ENCODE measurements around the gene LAMTOR2.

The LAMTOR2 gene

DNA sequence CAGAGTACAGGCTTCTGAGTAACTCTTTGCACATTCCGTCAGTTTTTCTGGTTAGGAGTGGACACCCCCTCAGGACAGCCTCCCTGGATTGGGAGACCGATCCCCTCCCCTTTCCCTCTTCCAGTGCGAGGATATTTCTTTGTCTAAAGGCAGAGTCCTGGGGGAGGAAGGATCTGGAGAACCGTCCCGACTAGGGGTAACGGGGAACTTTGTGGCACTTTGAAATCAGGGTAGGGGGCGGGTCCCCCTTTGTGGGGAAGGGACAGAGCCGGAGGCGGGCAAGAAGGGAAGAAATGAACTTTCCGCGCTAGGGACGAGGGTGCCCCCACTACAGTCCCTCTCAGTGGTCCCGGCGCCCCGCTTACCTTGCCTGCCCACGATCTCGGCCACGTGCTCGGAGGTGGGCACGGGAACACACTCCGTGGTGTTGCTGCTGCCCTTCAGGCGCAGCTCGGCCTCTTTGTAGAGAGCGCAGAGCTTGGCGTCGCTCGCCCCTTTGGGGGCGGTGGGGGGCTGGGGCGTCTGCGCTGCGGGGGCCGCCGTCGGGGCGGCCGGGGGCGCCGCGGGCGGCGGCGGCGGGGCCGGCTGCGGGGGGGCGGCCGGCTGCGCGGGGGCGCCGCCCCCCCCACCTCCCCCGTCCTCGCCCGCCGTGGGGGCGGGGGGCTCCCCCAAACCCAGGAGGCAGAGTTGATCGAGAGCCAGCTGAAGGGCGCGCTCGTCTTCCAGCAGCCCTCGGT is 26.8 kb downstream of the LAMTOR2 start:
- DNase-seq (ENCODE audit: low read depth, low spot score), result no peak
- TF ChIP-seq, protein P1, sequence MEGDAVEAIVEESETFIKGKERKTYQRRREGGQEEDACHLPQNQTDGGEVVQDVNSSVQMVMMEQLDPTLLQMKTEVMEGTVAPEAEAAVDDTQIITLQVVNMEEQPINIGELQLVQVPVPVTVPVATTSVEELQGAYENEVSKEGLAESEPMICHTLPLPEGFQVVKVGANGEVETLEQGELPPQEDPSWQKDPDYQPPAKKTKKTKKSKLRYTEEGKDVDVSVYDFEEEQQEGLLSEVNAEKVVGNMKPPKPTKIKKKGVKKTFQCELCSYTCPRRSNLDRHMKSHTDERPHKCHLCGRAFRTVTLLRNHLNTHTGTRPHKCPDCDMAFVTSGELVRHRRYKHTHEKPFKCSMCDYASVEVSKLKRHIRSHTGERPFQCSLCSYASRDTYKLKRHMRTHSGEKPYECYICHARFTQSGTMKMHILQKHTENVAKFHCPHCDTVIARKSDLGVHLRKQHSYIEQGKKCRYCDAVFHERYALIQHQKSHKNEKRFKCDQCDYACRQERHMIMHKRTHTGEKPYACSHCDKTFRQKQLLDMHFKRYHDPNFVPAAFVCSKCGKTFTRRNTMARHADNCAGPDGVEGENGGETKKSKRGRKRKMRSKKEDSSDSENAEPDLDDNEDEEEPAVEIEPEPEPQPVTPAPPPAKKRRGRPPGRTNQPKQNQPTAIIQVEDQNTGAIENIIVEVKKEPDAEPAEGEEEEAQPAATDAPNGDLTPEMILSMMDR (IDR thresholded peaks at IDR 0.05; ENCODE audit: insufficient read depth, low read length, missing control alignments), result no peak
- peak overlapping the region; percentile 80 for H3K4me3 ChIP-seq (ENCODE audit: low read depth, low read length)
- ChIA-PET CTCF (interaction anchor here (8.1 to 29.5 kb wide), 2 partner anchors 15 to 52 kb away, joined by 63 to 1837 read pairs; partner anchors contain the start of genes LMNA and SEMA4A), POLR2A (no interaction called here)

DNA sequence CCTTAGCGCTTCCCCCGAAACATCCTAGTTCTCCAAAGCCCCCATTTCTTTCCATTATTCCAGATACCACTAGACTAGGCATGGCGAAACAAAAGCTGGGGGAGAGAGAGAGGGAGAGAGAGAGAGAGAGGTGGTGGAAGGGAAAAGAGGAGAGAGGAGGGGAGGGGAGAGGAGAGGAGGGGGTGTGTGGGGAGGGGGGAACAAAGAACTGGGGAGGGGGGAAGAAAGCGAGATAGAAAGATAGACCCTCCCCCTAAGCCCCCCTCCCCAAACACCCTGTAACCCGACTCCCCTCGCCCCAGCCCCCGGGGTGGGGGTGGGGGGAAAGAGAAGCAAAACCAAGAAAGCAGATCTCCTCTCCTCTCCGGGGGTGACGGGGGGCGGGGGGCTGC is 27.3 kb downstream of the LAMTOR2 start:
- ChIA-PET POLR2A (interaction anchor here (0.9 kb wide), 1 partner anchor 21 kb away, joined by 3 read pairs; no protein-coding TSS in a partner anchor), CTCF (interaction anchor here (0.7 to 29.5 kb wide), 5 partner anchors 11 to 143 kb away, joined by 3 to 1837 read pairs (median 7); partner anchors contain the start of genes LMNA and SEMA4A)
- H3K4me3 ChIP-seq (ENCODE audit: low read depth, low read length), result peak overlapping the region; percentile 80
- TF ChIP-seq, protein P1 (IDR thresholded peaks at IDR 0.05; ENCODE audit: insufficient read depth, low read length, missing control alignments), result no peak
- DNase-seq (ENCODE audit: low read depth, low spot score), result no peak

DNA sequence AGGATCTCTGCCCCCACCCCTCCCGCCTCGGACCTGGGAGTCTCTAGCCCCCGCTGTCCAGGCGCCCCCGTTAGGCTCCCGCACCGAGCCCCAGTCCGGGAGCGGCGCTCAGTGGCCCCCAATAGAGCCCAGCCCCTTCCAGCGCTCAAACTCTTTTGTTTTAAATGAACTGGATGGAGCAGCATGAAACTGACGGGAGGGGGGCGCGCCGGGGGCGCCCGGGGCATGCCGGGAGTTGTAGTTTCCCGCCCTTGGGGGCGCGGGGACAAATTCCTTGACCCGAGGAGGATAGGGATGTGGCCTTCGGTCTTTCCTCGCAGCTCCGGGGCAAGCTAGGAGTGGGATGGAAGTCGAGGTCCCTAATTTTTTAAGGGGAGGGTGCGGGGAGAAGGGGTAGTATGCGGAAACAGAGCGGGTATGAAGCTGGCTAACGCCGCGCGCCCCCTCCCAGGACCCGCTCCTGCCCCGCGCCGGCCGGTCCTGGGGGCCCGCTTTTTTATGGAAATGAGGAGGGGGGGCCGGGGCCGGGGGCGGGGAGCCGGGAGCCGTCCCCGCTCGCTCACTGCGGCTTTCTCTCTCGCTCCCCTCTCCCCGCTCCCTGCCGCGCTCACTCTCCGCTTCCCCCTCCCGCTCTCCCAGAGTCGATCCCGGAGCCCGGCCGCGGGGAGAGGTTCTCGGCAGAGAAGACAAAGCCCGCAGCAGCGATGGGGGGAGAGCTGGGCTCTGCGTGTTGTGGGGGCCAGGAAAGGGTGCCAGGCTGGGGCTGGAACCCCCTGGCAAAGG is 27.9 kb downstream of the LAMTOR2 start, which contains the start of gene MEX3A:
TSS of gene MEX3A (minus strand) at position 157 of the 783 bp plus-strand sequence. CDS start 467 bp downstream, outside the sequence.
- CTCF ChIA-PET, result interaction anchor here (0.7 to 29.5 kb wide), 8 partner anchors 9 to 144 kb away, joined by 3 to 1837 read pairs (median 4); partner anchors contain the start of genes LMNA and SEMA4A
- TF ChIP-seq, protein P1 (IDR thresholded peaks at IDR 0.05; ENCODE audit: insufficient read depth, low read length, missing control alignments), result no peak
- no peak for DNase-seq (ENCODE audit: low read depth, low spot score)
- peak within 1 kb of the TSS; percentile 80 for H3K4me3 ChIP-seq (ENCODE audit: low read depth, low read length)
- POLR2A ChIA-PET, result interaction anchor here (0.6 to 0.9 kb wide), 2 partner anchors 20 to 25 kb away, joined by 3 read pairs; no protein-coding TSS in a partner anchor

DNA sequence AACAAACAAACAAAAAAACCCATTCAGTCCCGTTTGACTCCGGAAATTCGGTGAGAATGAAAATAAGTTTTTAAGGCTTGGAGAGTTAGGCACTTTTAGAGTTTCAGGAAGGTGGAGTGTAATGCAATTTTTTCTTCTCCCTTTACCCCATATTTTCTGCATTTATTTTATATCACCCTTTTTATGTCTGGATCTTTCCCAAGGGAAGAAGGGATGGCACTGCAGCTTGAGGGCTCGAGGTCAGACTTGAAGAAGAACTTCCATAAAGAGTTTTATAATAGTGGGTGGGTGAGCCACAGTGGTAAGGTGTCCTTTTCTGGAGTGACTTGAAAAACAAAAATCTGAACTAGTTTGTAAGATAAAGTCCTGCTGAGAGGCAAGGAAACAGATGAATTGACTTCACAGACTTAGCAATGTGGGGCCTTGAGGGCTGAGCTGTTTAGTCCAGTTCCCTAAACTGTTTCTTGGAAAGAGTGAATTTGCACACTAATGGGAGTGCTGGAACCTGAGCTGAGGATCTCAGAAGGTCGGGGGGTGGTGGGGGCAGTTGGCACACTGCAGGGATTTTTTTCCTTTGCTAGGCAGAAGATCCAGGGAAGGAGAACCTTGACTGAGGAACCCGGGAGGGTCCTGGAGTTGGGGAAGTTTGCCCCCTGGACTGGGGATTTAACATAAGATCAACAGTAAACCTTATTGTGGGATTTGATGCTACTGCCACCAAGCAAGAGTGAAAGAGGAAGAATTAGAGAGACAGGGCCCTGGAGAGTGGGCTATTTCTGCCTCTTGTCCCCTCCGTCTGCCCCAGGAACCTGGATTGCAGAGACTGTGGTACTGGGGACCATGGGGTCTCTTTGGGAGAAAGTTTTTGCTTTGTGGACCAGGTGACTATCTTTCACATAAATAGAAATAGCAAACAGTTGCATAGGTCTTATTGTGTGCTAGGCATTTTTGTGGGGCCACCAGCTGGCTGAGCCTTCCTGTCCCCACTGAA is 29.5 kb downstream of the LAMTOR2 start:
- peak overlapping the region; percentile 80 for H3K4me3 ChIP-seq (ENCODE audit: low read depth, low read length)
- ChIA-PET CTCF (interaction anchor here (0.9 to 29.5 kb wide), 11 partner anchors 9 to 143 kb away, joined by 3 to 1837 read pairs (median 5); partner anchors contain the start of genes LMNA and SEMA4A), POLR2A (no interaction called here)
- TF ChIP-seq, protein P1 (IDR thresholded peaks at IDR 0.05; ENCODE audit: insufficient read depth, low read length, missing control alignments), result no peak
- no peak for DNase-seq (ENCODE audit: low read depth, low spot score)

DNA sequence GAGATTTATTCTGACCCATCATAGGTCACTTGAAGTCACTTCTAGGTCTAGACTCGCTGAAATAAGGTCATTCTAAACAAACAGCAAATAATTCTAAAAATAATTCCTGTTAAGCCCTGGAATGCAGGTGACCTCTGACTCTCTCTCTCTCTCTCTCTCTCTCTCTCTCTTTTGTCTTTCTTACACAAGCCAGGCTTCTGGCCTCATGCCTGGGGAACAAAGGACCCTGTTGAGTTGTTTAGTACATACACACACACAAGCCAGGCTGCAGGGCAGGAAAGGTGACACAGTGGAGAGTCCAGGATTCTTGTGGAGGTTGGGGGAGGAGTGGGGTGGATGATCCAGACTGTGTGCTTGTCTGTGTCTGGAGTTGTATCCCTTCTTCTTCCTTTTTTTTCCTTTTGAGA is 31.7 kb downstream of the LAMTOR2 start:
- POLR2A ChIA-PET, result no interaction called here
- H3K4me3 ChIP-seq (ENCODE audit: low read depth, low read length), result no peak overlapping the region
- no peak for DNase-seq (ENCODE audit: low read depth, low spot score)
- TF ChIP-seq, protein P1 (IDR thresholded peaks at IDR 0.05; ENCODE audit: insufficient read depth, low read length, missing control alignments), result no peak
- CTCF ChIA-PET, result interaction anchor here (1.2 to 29.5 kb wide), 4 partner anchors 10 to 48 kb away, joined by 3 to 1837 read pairs (median 38); partner anchors contain the start of genes LMNA and SEMA4A

All from AG04449 (cell line).